VCaP (cell line): ENCODE results near the gene RELB.

Source experiments
- H3K27ac ChIP-seq: fragments of 450-650 bp; 2 replicates; pipeline ENCODE4 v1.5.1; 2017
- TF ChIP-seq, protein P1 (sequence below): fragments of 450-650 bp; conservative IDR thresholded peaks from 2 replicates; pipeline ENCODE4 v1.5.1; 2017; ENCODE audit warnings: mild to moderate bottlenecking, moderate library complexity

The RELB gene

DNA sequence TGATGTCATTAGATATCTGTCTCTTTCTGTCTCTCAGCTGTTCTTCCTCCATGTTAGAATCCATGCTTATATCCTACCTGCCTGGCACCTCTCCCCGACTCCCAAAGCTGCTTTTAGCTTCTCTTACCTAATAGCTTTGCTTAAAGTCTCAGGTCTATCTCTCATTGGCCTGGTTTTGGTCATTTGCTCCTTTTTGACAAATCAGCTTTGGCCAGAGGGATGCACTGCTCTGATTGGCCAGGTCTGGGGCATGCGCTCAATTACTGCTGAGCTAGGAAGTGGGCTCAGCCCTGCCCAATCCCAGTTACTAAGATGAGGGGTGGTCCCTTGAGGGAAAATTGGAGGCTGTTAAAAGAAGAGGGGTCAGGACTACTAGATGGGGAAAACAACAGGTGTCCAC lies 26.1 kb downstream of the RELB start:
- TF ChIP-seq, protein P1, sequence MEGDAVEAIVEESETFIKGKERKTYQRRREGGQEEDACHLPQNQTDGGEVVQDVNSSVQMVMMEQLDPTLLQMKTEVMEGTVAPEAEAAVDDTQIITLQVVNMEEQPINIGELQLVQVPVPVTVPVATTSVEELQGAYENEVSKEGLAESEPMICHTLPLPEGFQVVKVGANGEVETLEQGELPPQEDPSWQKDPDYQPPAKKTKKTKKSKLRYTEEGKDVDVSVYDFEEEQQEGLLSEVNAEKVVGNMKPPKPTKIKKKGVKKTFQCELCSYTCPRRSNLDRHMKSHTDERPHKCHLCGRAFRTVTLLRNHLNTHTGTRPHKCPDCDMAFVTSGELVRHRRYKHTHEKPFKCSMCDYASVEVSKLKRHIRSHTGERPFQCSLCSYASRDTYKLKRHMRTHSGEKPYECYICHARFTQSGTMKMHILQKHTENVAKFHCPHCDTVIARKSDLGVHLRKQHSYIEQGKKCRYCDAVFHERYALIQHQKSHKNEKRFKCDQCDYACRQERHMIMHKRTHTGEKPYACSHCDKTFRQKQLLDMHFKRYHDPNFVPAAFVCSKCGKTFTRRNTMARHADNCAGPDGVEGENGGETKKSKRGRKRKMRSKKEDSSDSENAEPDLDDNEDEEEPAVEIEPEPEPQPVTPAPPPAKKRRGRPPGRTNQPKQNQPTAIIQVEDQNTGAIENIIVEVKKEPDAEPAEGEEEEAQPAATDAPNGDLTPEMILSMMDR = no peak
- no peak overlapping the region for H3K27ac ChIP-seq

DNA sequence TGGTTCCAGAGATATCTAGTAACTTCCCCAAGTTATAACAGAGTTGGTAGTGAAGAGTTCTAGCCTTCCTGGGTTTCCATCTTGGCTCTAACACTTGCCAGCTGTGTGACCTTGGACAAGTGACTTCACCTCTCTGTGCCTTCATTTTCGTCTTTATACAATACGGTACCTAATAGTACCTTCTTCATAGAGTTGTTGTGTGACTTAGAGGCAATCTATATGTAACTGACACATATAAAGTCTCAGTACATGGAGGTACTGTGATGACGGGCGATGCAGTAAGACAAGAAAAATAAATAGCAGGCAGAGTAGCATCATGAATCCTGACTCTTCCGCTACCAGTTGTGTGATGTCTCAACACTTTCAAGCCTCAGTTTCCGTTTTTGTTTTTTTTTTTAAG lies 29.6 kb downstream of the RELB start:
- no peak overlapping the region for H3K27ac ChIP-seq
- TF ChIP-seq, protein P1 = no peak

DNA sequence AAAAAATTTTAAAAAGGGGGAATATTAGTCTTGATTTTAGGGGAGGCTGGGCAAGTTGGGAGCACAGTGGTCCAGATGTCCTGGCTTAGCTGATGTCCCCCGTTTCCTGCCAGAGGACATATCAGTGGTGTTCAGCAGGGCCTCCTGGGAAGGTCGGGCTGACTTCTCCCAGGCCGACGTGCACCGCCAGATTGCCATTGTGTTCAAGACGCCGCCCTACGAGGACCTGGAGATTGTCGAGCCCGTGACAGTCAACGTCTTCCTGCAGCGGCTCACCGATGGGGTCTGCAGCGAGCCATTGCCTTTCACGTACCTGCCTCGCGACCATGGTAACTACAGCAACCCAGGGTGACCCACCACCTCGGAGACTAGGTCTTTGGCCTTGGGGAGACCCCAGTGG lies 31.2 kb downstream of the RELB start:
- TF ChIP-seq, protein P1 = no peak

DNA sequence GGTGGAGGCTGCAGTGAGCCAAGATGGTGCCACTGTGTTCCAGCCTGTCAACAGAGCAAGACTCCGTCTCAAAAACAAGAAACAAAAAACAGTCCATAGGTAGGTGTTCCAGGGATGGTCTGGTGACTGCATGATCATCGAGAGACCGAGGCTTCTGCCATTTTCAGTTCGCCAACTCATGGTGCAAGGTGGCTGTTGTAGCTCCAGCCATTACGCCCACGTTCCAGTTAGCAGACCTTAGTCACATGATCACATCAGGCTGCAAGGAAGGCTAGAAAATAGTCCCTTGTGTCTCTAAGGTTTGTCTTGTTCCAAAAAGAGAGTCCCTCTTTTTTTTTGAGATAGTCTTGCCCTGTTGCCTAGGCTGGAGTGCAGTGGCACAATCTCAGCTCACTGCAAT lies 34.5 kb downstream of the RELB start:
- TF ChIP-seq, protein P1 = no peak
- no peak overlapping the region for H3K27ac ChIP-seq

More for the DNA sequence above, 31.2 kb downstream of the RELB start:
- no peak overlapping the region for H3K27ac ChIP-seq

DNA sequence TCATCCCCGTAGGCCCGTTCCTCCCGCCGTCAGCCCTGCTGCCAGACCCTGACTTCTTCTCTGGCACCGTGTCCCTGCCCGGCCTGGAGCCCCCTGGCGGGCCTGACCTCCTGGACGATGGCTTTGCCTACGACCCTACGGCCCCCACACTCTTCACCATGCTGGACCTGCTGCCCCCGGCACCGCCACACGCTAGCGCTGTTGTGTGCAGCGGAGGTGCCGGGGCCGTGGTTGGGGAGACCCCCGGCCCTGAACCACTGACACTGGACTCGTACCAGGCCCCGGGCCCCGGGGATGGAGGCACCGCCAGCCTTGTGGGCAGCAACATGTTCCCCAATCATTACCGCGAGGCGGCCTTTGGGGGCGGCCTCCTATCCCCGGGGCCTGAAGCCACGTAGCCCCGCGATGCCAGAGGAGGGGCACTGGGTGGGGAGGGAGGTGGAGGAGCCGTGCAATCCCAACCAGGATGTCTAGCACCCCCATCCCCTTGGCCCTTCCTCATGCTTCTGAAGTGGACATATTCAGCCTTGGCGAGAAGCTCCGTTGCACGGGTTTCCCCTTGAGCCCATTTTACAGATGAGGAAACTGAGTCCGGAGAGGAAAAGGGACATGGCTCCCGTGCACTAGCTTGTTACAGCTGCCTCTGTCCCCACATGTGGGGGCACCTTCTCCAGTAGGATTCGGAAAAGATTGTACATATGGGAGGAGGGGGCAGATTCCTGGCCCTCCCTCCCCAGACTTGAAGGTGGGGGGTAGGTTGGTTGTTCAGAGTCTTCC lies 36.3 kb downstream of the RELB start:
- H3K27ac ChIP-seq = peak overlapping the region; percentile 98
- TF ChIP-seq, protein P1 = no peak

DNA sequence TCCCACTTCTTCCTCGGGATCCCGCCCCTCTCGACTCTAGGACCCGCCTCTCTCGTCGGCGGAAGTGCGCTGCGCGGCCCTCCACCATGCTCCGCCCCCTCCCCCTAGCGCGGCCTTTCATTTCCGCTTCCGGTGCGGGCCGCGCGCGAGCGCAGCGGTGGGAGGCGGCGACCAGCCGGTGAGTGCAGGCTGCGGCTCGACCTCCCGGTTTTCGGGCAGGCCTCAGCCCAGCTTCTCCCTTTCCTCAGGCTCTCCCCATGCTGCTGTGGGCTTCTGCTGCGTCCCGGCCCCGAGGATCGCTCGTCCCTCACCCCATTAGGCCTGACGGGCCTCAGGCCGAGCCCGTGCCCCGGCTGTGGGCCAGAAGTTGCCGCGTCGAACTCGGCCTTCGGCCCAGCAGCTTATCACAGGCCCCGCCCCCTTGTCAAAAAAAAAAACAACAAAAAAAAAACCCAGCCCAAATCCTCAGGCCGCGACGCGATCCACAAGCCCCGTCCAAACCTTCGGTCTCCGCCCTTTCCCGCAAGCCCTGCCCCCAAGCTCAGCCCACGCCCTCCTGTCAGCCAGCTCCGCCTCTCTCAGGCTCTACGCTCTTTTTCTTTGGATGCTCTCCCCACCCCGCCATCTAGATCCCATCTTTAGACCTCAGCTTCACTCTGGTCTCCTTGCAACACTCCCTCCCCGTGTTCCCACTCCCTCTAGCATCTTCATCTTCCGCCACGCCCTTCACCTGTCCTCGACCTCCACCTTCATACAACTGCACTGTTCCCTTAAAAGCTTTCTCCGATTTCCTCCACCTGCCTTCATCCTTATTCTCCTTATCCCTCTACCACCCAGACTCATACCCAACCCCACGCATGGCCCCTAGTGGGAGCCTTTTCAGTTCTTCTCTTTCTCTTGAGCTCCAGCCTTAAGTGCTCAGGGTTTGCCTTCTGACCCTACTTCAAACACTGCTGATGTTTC lies 37.9 kb downstream of the RELB start, which contains the start of gene CLASRP:
Gene CLASRP (plus strand): TSS at position 115 of the 963 bp plus-strand sequence. CDS start 1,168 bp downstream, outside the sequence.
- peak within 1 kb of the TSS; percentile 98 for H3K27ac ChIP-seq
- TF ChIP-seq, protein P1 = no peak
